KG1 (cell line): ENCODE results near the gene OCIAD1.
"Not testable (repeated sequence)": the region's sequence is repeated elsewhere in the genome, so short reads cannot be mapped to it uniquely, and the experiment has no call there.

Source experiments
- DNase-seq: peaks from one replicate; lab custom pipeline; 2025; lab: John Stamatoyannopoulos, UW

The OCIAD1 gene, protein sequence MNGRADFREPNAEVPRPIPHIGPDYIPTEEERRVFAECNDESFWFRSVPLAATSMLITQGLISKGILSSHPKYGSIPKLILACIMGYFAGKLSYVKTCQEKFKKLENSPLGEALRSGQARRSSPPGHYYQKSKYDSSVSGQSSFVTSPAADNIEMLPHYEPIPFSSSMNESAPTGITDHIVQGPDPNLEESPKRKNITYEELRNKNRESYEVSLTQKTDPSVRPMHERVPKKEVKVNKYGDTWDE

DNA sequence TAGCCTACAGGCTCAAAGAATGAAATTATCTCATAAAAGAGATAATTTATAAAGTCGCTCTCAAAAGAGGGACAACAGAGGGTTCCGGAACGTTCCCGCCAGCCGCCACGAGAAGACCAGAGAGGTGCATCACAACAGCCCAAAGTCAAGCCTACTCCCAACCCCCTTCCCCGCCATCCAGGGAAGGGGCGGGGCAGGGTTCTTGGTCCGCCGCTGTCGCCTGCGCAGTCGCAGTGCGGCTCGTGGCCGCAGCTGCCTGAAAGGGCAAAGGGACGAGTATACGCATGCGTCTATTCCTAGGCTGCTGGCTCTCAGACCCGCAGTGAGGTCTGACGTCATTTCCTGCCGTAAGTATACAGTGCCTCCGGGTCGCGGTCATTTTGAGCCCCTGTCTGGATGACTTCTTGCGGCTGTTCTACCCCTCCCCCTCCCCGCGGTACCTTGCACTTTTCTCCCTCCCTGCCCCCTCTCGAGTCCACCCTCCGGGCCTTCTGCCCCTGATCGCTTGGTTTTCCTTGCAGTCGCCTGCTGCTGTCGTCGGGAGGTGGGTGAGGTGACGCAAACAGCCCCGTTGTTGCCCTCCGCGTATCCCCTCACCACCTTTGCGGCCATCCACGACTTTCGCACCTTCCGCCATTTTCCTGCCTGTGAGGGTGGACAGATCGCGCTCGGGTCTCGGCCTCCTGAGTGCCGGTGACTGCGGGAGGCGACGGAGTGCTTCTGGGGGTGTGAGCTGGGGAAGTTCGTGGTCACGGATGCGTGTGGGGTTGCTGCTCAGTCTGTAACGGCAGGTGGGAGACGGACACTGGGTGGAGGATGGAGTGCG lies at the start of gene OCIAD1:
Gene OCIAD1 (plus strand): TSS at position 383 of the 826 bp plus-strand sequence. CDS start 1,537 bp downstream, outside the sequence.
- DNase-seq = peak; percentile 92

DNA sequence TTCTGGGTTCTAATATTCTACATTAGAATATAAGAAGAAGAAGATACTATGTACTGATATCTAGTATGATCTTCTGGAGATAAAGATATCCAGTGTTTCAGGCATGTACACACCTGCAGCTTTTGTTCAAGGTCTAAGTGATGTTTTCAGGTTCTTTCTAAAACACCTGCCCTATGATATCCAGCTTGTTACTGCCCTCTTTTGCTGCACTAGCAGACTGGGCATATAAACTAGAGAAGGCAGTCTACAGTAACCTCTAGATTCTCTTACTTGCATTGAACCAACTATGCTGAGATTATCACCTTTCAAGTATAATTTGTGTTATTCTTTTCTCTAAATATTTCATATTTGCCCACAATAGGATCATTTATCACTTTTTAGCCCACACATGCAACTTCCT lies 48.9 kb upstream of the OCIAD1 start:
- DNase-seq = no peak

DNA sequence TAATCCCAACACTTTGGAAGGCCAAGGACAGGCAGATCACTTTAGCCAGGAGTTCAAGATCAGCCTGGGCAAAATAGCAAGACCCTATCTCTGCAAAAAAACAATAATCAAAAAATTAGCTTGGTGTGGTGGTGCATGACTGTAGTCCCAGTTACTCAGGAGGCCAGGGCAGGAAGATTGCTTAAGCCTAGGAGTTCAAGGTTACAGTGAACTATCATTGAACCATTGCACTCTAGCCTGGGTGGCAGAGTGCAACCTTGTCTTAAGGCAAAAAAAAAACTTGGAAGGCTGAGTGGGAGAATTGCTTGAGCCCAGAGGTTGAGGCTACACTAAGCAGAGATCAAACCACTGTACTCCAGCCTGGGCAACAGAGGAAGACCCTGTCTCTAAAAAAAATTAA lies 45.6 kb upstream of the OCIAD1 start:
- no peak for DNase-seq

DNA sequence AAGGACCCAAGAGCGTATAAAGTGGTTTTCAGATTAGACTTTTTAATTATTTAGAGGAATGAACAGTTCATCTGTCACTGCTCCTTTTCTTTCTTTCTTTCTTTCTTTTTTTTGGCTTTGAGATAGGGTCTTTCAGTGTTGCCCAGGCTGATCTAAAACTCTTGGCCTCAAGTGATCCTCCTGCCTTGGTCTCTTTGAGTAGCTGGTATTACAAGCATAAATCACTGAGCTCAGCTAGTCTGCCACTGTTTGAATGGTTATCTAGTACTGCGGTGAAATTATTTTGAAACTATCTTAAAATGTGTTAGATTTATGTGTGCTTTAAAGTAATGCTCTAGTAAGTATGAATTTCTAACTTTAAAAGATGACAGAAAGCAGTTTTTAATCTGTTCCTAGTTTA lies 44.3 kb upstream of the OCIAD1 start:
- DNase-seq = no peak

DNA sequence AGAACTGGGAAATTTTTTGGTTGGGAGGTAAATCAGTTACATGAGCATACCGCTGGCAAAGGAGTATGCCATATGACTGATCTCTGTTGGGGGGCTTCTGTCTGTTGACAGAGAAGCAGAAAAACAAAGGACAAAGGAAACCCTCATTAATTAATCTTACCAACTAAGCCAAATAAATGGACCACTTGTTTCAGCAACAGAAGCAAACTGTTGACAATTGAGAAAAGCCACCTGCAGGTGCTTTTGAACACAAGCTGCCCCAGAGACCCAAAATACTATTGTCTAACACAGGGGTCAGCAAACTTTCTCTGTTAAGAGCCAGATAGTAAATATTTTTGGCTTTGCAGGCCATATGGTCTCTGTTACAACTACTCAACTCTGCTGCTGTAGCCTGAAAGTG lies 43.8 kb upstream of the OCIAD1 start:
- no peak for DNase-seq

DNA sequence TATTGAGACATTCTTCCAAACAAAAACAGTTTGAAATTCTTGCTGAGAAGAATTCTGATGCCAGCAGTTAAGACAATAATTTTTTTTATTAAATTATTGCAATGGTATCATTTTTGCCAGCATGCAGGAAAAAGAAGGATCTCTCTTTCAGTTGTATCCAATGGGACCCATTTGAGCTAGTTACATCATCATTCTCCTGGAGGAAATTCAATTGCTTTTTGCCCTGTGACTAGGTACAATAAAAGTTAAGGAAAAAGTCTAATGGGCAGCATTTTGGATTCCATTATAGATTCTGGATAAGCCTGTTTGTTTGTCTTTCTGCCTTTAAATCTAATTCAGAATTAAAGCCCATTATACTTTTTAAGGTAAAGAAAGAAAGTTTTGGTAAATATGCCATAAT lies 40.3 kb upstream of the OCIAD1 start:
- DNase-seq = no peak

DNA sequence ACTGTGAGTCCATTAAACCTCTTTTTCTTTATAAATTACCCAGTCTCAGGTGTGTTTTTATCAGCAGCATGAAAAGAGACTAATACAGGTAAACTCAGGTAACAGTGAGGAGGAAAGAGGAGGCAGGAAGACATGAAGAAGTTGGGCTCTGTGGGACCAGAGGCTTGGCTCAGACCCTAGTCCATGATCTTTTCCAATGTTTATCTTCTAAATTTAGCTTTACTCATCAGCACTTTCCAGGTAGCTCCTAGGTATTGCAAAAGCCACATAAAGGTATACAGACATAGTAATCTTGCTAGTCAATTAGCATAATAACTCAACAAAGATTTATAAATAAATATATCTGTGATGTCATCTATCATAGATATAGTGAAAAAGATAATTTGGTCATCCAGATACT lies 39.6 kb upstream of the OCIAD1 start:
- no peak for DNase-seq

DNA sequence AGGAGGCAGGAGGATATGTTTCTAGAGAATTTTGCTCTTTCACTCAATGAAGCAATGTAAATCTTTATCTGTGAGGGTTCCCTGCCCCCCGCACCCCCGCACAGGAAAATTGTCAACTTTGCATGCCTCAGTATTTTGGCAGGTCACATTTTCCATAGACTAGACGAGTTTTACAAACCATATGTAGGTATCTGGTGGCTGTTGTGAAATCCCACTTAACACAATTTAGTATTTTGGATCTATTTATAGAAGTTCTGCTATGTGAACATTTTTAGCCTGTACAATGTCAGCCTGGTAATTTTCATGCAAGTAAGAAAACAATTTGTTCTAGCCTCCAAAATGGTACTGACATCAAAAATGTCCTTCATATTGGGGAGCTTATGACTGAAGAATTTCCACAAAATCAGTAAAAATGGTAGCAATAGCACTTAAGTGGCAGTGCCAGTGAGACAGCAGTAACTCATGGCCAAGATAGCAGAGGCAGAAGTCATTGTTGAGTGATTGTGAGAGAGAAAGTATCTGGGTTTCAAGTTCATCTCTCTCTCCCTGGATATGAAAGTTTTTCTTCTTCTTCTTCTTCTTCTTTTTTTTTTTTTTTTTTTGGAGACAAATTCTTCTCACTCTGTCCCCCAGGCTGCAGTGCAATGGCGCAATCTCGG lies 38.4 kb upstream of the OCIAD1 start:
- DNase-seq = no peak

DNA sequence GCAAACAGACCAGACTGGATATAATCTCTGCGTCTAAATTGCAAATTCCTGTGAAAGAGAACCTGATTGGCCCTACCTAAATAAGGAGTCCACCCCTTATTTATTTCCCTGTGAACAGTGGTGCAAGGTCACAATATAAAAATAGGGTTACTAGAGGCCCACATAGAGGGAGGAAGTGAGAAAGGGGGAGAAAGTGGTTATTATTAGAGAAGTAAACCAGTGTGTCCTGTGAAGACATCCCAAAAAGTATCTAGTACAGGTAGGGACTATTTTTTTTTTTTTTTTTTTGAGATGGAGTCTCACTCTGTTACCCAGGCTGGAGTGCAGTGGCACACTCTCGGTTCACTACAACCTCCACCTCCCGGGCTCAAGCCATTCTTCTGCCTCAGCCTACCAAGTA lies 35.8 kb upstream of the OCIAD1 start:
- no peak for DNase-seq

DNA sequence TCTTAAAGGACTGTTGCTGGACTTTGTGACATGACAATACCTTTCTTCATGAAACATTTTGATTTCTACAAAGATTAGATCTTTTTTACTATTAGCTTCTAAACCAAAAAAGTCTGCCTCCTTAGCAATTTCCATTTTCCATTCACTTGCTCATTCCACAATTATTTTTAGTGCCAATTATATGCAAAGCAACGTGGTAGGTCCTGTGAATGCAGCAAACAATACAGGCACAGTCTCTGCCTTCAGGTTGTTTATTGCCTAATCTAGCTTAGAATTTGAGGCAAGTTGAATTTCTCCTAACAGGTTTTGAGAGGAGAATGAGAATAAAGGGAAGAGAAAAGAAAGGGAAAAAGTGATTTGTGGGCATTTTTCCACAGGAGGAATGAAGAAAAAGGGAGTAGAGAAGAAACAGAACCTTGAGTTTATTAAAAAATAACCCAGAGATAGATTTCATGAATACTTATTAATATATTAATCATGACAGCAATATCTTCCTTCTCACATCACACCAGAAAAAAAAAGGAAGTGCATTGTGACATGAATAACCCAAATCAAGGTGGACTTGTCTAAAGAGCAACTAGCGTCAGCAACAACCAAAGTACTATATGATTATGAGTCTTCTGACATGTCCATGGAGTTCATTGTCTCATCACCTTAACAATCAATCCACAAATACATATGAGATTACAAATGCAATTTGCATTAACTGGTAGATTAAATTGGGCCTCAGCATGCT lies 34.5 kb upstream of the OCIAD1 start:
- DNase-seq = no peak

DNA sequence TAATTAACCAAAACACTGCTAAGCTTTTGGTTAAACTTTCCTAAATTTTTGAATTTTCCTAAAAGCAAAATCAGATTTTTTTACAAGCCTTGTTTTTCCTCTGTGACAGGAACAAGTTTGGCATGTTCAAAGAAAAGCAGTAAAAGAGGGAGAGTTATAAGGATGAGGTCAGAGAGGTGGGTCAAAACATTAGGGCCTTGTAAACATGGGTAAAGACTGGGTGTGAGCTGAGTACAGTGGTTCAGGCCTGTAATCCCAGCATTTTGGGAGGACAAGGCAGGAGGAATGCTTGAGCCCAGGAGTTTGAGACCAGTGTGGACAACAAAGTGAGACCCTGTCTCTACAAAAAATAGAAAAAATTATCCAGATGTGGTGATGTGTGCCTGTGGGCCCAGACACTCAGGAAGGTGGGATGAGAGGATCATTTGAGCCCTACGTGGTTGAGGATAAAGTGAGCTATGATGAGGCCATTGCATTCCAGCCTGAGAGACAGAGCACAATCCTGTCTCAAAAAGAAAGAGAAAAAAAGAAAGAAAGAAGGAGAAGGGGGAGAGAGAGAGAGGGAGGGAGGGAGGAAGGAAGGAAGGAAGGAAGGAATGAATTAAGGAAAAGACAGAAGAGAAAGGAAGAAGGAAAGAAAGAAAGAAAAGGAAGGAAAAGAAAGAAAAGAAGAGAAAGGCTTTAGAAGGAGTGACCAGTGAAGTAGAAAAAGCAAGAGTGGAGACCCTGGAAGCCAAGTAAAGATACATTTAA lies 33.8 kb upstream of the OCIAD1 start:
- no peak for DNase-seq

DNA sequence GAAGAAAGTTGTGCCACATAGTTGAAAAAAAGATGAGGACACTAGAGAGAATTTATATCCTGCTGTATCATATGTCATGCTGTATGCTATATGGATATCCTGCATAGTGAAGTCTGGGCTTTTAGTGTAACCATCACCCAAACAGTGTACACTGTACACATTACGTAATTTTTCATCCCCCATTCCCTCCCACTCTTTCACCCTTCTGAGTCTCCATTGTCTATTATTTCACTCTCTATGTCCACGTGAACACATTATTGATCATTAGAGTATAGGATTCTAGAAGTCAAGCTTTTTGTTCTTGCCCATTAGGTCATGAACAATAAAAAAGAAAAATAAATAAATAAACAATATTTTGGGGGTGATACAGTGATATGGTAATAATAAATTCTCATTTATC lies 32.8 kb upstream of the OCIAD1 start:
- DNase-seq = no peak

DNA sequence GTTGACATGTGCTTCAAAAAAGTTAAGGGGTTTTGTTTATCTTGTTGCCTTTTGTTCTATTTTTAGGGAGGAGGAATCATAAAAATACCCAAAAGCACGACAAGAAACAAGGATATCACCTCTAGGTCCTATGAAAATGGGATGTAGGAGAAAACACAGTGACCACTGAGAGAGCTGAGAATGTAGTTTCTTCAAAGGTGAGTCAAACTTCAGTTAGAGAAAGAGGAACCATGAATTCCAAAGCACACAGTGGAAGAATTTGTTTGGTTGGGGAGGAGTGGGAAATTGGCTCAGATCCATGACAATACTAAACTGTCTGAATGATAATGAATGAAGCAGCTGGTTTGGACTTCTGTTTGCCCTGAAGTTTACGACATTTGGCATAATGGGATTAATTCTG lies 31.7 kb upstream of the OCIAD1 start:
- DNase-seq = no peak

DNA sequence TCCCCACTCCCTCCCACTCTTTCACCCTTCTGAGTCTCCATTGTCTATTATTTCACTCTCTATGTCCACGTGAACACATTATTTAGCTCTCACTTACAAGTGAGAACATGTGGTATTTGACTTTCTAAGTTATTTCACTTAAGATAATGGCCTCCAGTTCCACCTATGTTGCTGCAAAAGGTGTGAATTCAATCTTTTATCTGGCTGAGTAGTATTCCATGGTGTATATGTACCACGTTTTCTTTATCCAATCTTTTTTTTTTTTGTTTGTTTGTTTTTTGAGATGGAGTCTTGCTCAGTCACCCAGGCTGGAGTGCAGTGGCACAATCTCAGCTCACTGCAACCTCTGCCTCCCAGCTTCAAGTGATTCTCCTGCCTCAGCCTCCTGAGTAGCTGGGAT lies 30.7 kb upstream of the OCIAD1 start:
- DNase-seq = not testable (repeated sequence)

DNA sequence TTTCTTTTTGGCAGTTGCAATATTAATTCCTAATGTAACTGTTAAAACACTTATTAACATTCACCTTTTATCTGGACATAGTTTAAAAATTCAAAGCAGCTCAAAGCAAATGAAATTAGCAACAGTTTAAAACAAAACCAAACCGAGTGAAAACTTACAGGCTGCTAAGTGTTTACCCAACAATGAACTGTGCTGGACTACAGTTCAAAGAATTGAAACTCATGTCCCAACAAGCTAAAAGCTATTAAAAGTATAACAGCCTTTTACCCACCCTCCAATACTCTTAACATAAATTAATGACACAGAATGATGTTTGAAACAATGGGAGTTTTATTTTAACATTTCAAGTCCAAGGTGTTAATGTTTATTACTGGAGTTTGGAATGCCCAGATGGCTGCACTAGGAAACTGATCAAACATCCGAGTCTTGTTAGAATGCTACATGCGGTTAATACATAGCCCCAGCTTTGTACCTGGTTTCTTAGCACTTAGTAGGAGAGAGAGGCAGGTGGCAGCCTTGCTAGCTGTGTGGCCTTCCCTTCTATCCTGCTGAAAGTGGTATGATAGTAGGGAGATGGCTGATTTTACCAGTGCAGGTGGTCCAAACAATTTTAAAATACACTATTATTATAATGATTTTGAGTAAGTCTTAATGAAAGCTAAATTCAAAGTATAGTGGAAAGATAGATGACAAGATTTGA lies 29.7 kb upstream of the OCIAD1 start:
- no peak for DNase-seq

DNA sequence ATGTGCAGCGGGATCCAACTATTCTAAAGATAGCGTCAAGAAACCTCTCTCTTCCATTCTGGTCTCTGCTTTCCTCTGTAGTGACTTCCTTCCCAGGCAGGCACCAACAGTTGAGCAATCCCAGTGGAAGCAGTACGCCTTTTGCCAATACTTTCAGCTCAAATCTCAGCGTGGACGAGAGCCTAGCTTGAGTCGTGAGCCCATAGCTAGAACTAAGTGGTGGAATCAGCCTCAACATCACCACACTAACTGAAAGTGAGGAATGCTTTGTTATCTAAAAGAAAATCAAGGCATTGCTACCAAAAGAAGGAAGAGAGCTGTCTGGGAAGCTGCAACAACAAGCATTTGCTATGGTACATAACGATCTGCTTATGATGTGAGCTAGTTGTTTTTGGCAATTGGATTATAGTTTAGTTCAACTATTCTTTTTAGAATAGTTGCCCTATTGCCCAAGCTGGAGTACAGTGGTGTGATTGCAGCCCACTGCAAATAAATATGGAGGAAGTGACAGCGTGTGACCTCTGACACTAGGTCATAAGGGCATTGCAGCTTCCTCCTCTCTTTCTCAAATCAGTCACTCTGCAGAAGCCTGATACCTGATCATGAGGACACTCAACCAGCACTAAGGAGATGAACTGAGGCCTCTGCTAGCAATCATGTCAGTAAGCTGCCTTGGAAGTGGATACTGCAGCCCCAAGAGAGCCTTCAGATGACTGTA lies 26.1 kb upstream of the OCIAD1 start:
- DNase-seq = no peak

DNA sequence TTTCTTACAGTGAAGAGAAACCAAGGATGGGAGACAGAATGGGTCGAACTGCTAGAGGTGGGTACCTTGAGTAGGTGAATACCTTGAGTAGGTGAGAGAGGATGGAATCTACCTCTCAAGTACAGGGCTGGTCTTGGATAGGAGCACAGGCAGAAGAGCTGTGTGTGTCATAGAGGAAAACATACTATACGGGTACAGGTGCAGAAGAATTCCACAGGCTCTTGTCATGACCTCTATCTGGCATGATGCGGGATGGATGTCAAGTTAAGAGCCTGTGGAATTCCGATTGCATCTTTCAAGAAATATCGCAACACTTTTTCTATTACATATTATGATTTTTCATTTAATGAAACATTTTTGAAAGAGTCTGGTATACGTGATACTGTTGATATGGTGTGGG lies 18.0 kb upstream of the OCIAD1 start:
- no peak for DNase-seq

DNA sequence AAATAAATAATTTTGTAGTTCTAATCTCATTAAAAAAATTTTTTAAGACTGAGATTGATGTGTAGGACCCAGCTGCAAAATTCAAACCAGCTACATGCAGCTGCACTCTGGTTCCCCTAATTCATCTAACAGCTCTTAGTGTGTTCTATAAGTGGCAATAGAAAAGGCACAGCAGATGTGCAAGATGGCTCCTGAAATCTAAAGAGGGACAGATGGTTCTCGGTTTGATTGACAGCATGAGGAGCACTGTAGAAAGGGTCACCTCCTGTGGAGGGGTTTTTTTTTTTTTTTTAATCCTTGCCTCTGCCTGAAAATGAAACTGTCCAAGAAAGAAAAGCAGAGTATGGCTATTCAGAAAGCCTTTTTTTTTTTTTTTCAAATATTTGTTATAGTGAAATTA lies 16.9 kb upstream of the OCIAD1 start:
- DNase-seq = no peak

DNA sequence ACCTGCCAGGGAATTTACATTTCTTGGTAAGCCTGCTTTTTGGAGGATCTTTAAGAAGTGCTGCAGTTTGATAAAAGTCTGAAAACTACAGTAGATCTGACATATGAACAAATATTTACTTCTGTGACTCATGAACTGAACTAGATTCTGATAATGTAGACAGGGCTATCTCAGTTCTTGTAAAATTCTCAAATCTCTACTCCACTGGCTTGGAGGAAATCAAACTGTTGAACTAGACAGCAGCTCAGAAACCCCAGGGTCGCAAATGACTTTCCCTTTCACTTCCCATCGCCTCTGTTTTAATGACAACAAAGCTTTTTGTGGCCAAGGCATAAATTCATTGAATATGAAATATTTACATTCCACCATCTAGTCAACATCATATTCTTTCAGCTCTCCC lies 15.4 kb upstream of the OCIAD1 start:
- no peak for DNase-seq

DNA sequence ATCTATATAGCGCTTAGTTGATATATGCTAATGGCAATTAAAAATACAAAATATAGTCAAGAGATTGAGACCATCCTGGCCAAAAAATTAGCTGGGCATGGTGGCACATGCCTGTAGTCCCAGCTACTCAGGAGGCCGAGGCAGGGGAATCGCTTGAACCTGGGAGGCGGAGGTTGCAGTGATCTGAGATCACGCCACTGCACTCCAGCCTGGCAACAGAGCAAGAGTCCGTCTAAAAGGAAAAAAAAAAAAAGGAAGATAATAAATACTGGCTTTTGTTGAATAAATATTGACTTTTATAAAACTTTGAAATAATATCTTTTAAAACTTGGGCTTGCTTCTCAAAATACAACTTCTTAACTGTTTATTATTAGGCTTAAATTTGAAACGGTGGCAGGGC lies 14.6 kb upstream of the OCIAD1 start:
- not testable (repeated sequence) for DNase-seq
